Measurements from ENCODE around the gene DLG2. TPM values are rescaled to one million over a fixed set of nuclear protein-coding genes. Genes with fewer than 3 reads are reported as not detected.

Gene DLG2
- total RNA-seq, 1 donor from 2014 or later = 5.1 TPM

DNA sequence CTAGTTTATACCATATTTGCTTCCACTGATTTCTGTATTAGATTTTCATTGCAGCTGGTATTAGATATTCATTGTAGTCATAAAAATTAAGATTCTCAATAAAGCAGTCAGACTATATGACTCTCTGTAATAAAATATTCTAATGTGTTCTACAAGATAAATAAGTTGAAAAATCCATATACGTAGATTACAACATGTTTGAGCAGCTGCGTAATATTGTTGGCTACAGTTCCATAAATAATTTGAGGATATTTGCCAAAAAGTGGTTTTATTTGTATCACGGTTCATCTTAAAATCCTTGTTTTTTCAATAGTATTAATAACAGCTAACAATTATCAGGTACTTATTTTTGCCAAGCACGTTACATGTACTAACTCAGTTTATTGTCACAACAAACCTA lies 1672.4 kb downstream of the DLG2 start:
- no peak for DNase-seq (ENCODE audit: low spot score)
- peaks cover 15% of the 10 kb centered on the region for H3K4me1 Mint-ChIP-seq (ENCODE audit: unreplicated experiment)
- H3K9me3 Mint-ChIP-seq (ENCODE audit: unreplicated experiment) = no peaks in the 10 kb centered on the region
- TF ChIP-seq CTCF (IDR thresholded peaks at IDR 0.05; ENCODE audit: unreplicated experiment) = no peak
- no peak overlapping the region for H3K4me3 Mint-ChIP-seq (ENCODE audit: unreplicated experiment)
- no peaks in the 10 kb centered on the region for H3K27me3 Mint-ChIP-seq (ENCODE audit: unreplicated experiment)
- no peaks in the 10 kb centered on the region for H3K36me3 Mint-ChIP-seq (ENCODE audit: low read depth, unreplicated experiment)
- H3K27ac Mint-ChIP-seq (ENCODE audit: unreplicated experiment) = no peak overlapping the region

- DNase-seq (ENCODE audit: low spot score) = no peak
- H3K27me3 Mint-ChIP-seq (ENCODE audit: unreplicated experiment) = no peaks in the 10 kb centered on the region
- H3K4me1 Mint-ChIP-seq (ENCODE audit: unreplicated experiment) = peaks cover 12% of the 10 kb centered on the region
- TF ChIP-seq CTCF (IDR thresholded peaks at IDR 0.05; ENCODE audit: unreplicated experiment) = no peak
- no peaks in the 10 kb centered on the region for H3K36me3 Mint-ChIP-seq (ENCODE audit: low read depth, unreplicated experiment)
- H3K27ac Mint-ChIP-seq (ENCODE audit: unreplicated experiment) = peak overlapping the region; percentile 9
- H3K9me3 Mint-ChIP-seq (ENCODE audit: unreplicated experiment) = no peaks in the 10 kb centered on the region
- no peak overlapping the region for H3K4me3 Mint-ChIP-seq (ENCODE audit: unreplicated experiment)
These were observed 1675.6 kb downstream of the DLG2 start for GRCh38 chr11:83951521-83951920.

- no peaks in the 10 kb centered on the region for H3K9me3 Mint-ChIP-seq (ENCODE audit: unreplicated experiment)
- H3K4me3 Mint-ChIP-seq (ENCODE audit: unreplicated experiment) = no peak overlapping the region
- TF ChIP-seq CTCF (IDR thresholded peaks at IDR 0.05; ENCODE audit: unreplicated experiment) = no peak
- no peaks in the 10 kb centered on the region for H3K27me3 Mint-ChIP-seq (ENCODE audit: unreplicated experiment)
- no peak for DNase-seq (ENCODE audit: low spot score)
- H3K4me1 Mint-ChIP-seq (ENCODE audit: unreplicated experiment) = peaks cover 16% of the 10 kb centered on the region
- H3K36me3 Mint-ChIP-seq (ENCODE audit: low read depth, unreplicated experiment) = no peaks in the 10 kb centered on the region
- H3K27ac Mint-ChIP-seq (ENCODE audit: unreplicated experiment) = no peak overlapping the region
These were observed 1678.9 kb downstream of the DLG2 start for GRCh38 chr11:83948200-83948599.

GRCh38 chr11:83945976-83946375 lies 1681.2 kb downstream of the DLG2 start:
- H3K9me3 Mint-ChIP-seq (ENCODE audit: unreplicated experiment) = no peaks in the 10 kb centered on the region
- H3K27ac Mint-ChIP-seq (ENCODE audit: unreplicated experiment) = no peak overlapping the region
- no peak for DNase-seq (ENCODE audit: low spot score)
- H3K4me1 Mint-ChIP-seq (ENCODE audit: unreplicated experiment) = peaks cover 9% of the 10 kb centered on the region
- no peak for TF ChIP-seq CTCF (IDR thresholded peaks at IDR 0.05; ENCODE audit: unreplicated experiment)
- no peak overlapping the region for H3K4me3 Mint-ChIP-seq (ENCODE audit: unreplicated experiment)
- no peaks in the 10 kb centered on the region for H3K36me3 Mint-ChIP-seq (ENCODE audit: low read depth, unreplicated experiment)
- H3K27me3 Mint-ChIP-seq (ENCODE audit: unreplicated experiment) = no peaks in the 10 kb centered on the region

GRCh38 chr11:83941050-83941449 lies 1686.1 kb downstream of the DLG2 start:
- Mint-ChIP-seq H3K9me3 (ENCODE audit: unreplicated experiment) (no peaks in the 10 kb centered on the region), H3K27me3 (ENCODE audit: unreplicated experiment) (no peaks in the 10 kb centered on the region), H3K36me3 (ENCODE audit: low read depth, unreplicated experiment) (no peaks in the 10 kb centered on the region), H3K4me3 (ENCODE audit: unreplicated experiment) (no peak overlapping the region), H3K4me1 (ENCODE audit: unreplicated experiment) (peaks cover 4% of the 10 kb centered on the region), H3K27ac (ENCODE audit: unreplicated experiment) (no peak overlapping the region)
- no peak for DNase-seq (ENCODE audit: low spot score)
- TF ChIP-seq CTCF (IDR thresholded peaks at IDR 0.05; ENCODE audit: unreplicated experiment) = no peak
